Lung (tissue), 12 donors: ENCODE measurements around the gene TICAM1. TPM values are rescaled to one million over a fixed set of nuclear protein-coding genes. Genes with fewer than 3 reads are reported as not detected.
A peak's percentile ranks its signal among the peaks of the same experiment; 100 is the strongest.
"Not testable (repeated sequence)": the region's sequence is repeated elsewhere in the genome, so short reads cannot be mapped to it uniquely, and the experiment has no call there.

Experiments
- ATAC-seq: fragments of 200-7000 bp; cut with Tn5 transposase; one replicate; pipeline ENCODE4 v1.9.1; 2020; ENCODE audit warnings: moderate number of reproducible peaks; ENCODE audit not compliant: insufficient read depth, low FRiP score
- DNase-seq, 3 donors: peaks; one replicate each; pipeline ENCODE4 v3.0.0-alpha.2; 2013 to 2017
- H3K27ac ChIP-seq, 2 donors: one replicate each; pipeline ENCODE4 v1.5.1; 2013; ENCODE audit warnings: mild to moderate bottlenecking in 2 of 2, moderate library complexity in 2 of 2, control low read depth in 1 of 2, inconsistent platforms in 1 of 2, low read depth in 1 of 2, low read length in 1 of 2
- H3K27me3 ChIP-seq, 3 donors: one replicate each; pipeline ENCODE4 v1.5.1; 2013; ENCODE audit warnings: low read length in 2 of 3; ENCODE audit not compliant: control insufficient read depth in 3 of 3, insufficient read depth in 3 of 3
- H3K36me3 ChIP-seq, 4 donors: one replicate each; pipeline ENCODE4 v1.5.1; 2013; ENCODE audit warnings: low read length in 4 of 4, mild to moderate bottlenecking in 1 of 4, moderate library complexity in 1 of 4; ENCODE audit not compliant: control insufficient read depth in 4 of 4, insufficient read depth in 4 of 4
- H3K4me1 ChIP-seq, 5 donors: one replicate each; pipeline ENCODE4 v1.5.1; 2013; ENCODE audit warnings: low read length in 5 of 5, mild to moderate bottlenecking in 2 of 5, moderate library complexity in 1 of 5; ENCODE audit not compliant: control insufficient read depth in 5 of 5, insufficient read depth in 5 of 5
- H3K4me3 ChIP-seq: one replicate; pipeline ENCODE4 v1.5.1; 2013; ENCODE audit warnings: mild to moderate bottlenecking, control low read depth, moderate library complexity
- H3K9ac ChIP-seq, 2 donors: one replicate each; pipeline ENCODE4 v1.5.1; 2013; ENCODE audit warnings: low read length in 2 of 2, control low read depth in 1 of 2; ENCODE audit not compliant: insufficient read depth in 1 of 2
- H3K9me3 ChIP-seq, 4 donors: one replicate each; pipeline ENCODE4 v1.5.1; 2013; ENCODE audit warnings: low read length in 3 of 4, mild to moderate bottlenecking in 1 of 4, moderate library complexity in 1 of 4; ENCODE audit not compliant: control insufficient read depth in 4 of 4, insufficient read depth in 3 of 4
- WGBS, 2 donors: extraction: QIAGEN DNeasy Blood & Tissue Kit; methylation state at CpG; one replicate each; pipeline ENCODE4 v1.1.7; 2013; 5-methylcytosine and 5-hydroxymethylcytosine counted together
- polyA plus RNA-seq, 2 donors: library from polyadenylated mRNA; stranded (reverse); fragments of 200-250 nt; gene quantifications; one replicate each; pipeline ENCODE4 v1.2.1, GENCODE V29; 2013
- total RNA-seq, 2 donors: library from RNA; depleted of rRNA in 1 of 2; stranded (reverse); fragments of >200 nt in 1 of 2; gene quantifications; one replicate each; pipeline ENCODE4 v1.2.1, GENCODE V29; 2014 to 2021
- TF ChIP-seq, protein P1 (sequence below): IDR thresholded peaks from 2 replicates; pipeline ENCODE4 v1.5.1; 2012; ENCODE audit warnings: mild to moderate bottlenecking; ENCODE audit errors: control extremely low read depth, extremely low read depth
- donor health status: control.
- donor health status: control.
- donor health status: Bipolar disorder and iron deficiency.
- donor health status: healthy.
- donor health status: DM: yes; HTN: yes; CAD: no.

TICAM1 gene
- total and polyA plus RNA-seq, 4 donors = 4.5 to 19.7 (median 13.6) TPM

DNA sequence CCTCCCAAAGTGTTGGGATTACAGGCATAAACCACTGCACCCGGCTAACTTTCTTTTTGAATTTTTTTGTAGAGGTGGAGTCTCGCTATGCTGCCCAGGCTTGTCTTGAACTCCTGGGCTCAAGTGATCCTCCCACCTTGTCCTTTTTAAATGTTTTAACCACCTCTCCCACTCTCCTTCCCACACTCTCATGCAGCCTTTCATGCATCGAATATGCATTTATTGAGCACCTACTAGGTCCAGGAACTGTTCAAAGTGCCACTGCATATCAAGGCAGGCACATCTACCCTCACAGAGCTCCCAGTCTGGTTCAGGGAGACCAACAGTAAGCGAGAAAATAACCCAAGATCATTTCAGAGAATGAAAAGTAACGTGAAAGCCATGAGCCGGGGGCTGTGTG lies 1.2 kb downstream of the TICAM1 start:
- Histone ChIP-seq H3K4me3 (peak overlapping the region; percentile 89), H3K4me1 (peaks cover 0 to 10% (median 0%) of the 10 kb centered on the region in 5 donors), H3K27ac (peak overlapping the region in 1 of 2 donors; percentile 92), H3K9ac (no peak overlapping the region), H3K36me3 (no peaks in the 10 kb centered on the region), H3K27me3 (no peaks in the 10 kb centered on the region), H3K9me3 (no peaks in the 10 kb centered on the region)
- TF ChIP-seq, protein P1, sequence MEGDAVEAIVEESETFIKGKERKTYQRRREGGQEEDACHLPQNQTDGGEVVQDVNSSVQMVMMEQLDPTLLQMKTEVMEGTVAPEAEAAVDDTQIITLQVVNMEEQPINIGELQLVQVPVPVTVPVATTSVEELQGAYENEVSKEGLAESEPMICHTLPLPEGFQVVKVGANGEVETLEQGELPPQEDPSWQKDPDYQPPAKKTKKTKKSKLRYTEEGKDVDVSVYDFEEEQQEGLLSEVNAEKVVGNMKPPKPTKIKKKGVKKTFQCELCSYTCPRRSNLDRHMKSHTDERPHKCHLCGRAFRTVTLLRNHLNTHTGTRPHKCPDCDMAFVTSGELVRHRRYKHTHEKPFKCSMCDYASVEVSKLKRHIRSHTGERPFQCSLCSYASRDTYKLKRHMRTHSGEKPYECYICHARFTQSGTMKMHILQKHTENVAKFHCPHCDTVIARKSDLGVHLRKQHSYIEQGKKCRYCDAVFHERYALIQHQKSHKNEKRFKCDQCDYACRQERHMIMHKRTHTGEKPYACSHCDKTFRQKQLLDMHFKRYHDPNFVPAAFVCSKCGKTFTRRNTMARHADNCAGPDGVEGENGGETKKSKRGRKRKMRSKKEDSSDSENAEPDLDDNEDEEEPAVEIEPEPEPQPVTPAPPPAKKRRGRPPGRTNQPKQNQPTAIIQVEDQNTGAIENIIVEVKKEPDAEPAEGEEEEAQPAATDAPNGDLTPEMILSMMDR = no peak
- ATAC-seq = no peak
- no peak for DNase-seq
- 88 to 95% methylated on average over 6 of the region's 6 CpGs for WGBS, 2 donors

DNA sequence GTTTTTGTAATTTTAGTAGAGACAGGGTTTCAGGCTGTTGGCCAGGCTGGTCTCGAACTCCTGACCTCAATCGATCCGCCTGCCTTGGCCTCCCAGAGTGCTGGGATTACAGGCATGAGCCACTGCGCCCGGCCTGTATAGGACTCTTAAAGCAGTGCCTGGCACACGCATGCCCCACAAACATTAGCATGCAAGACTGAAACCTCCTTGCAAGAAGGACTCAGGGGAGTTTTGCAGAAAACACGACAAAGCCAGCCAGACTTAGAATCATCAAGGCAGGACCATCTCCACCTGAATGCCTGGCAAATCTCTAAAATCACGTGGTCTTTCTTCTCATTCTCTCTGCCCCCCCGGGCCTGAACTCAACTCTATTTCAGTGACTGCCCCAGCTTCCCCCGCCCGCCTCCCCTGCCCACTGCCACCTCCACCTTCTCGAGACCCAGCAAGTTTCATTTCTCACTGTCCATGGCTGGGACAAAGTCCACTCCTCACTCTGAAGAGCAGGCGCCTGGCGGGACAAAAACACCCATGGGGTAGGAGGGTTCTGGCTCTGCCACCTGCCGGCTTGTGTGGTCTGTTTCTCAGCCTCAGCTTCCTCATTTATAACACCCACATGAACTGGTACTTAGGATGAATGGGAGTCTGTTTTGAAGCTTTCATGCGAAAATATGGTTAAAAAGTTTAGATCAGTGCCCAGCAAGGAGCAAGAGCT lies 2.4 kb downstream of the TICAM1 start:
- WGBS, 2 donors = 62 to 64% methylated on average over 16 of the region's 16 CpGs
- ATAC-seq = no peak

DNA sequence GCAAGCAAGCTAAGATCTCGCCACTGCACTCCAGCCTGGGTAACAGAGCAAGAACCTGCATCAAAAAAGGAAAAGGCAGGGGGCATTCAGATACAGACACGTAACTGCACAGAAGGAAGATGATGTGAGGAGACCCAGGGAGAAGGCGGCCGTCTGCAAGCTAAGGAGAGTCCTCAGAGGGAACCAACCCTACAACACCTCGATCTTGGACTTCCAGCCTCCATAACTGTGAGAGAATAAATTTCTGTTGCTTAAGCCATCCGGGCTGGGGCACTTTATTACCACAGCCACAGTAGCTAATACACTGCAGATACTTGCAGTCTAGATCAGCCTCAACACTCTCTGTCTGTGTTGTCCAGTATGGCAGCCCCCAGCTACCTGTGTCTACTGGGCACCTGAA lies 7.9 kb downstream of the TICAM1 start:
- no peak overlapping the region for H3K27ac ChIP-seq
- H3K4me3 ChIP-seq = no peak overlapping the region
- H3K36me3 ChIP-seq = peaks cover 0 to 1% (median 0%) of the 10 kb centered on the region in 4 donors
- H3K4me1 ChIP-seq = no peaks in the 10 kb centered on the region
- TF ChIP-seq, protein P1 = no peak
- no peak for DNase-seq
- ATAC-seq = no peak
- no peak overlapping the region for H3K9ac ChIP-seq
- H3K9me3 ChIP-seq = no peaks in the 10 kb centered on the region
- WGBS, 2 donors = 79 to 85% methylated on average over 6 of the region's 6 CpGs
- no peaks in the 10 kb centered on the region for H3K27me3 ChIP-seq

More for the DNA sequence above, 2.4 kb downstream of the TICAM1 start:
- DNase-seq = no peak
- TF ChIP-seq, protein P1 = no peak
- Histone ChIP-seq H3K4me3 (no peak overlapping the region), H3K9ac (no peak overlapping the region), H3K4me1 (peaks cover 0 to 10% (median 0%) of the 10 kb centered on the region in 5 donors), H3K27ac (peak overlapping the region in 1 of 2 donors; percentile 63), H3K27me3 (no peaks in the 10 kb centered on the region), H3K9me3 (no peaks in the 10 kb centered on the region), H3K36me3 (peaks cover 0 to 1% (median 0%) of the 10 kb centered on the region in 4 donors)

DNA sequence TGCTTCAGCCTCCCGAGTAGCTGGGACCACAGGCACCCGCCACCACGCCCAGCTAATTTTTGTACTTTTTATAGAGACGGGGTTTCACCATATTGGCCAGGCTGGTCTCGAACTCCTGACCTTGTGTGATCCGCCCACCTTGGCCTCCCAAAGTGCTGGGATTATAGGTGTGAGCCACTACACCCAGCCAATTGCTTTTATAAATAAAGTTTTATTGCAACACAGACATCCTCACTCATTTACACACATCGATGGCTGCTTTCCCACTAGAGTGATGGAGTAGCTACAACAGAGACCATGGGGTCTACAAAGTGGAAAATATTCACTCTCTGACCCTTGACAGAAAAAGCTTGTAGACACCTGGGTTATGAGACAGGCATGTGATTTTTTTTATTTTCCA lies 9.2 kb downstream of the TICAM1 start:
- not testable (repeated sequence) for DNase-seq, H3K4me1 ChIP-seq, H3K27ac ChIP-seq, ATAC-seq, H3K9me3 ChIP-seq, H3K9ac ChIP-seq, H3K4me3 ChIP-seq, H3K27me3 ChIP-seq
- WGBS, 2 donors = 97 to 98% methylated on average over 7 of the region's 7 CpGs
- peaks cover 0 to 14% (median 5%) of the 10 kb centered on the region in 4 donors for H3K36me3 ChIP-seq
